Activated CD8-positive, alpha-beta memory T cell treated with anti-CD3 and anti-CD28 coated beads for 24 hours (primary cell): ENCODE data around the gene PLEKHA4.
"Not testable (repeated sequence)": the region's sequence is repeated elsewhere in the genome, so short reads cannot be mapped to it uniquely, and the experiment has no call there.

Source experiments
- DNase-seq: peaks from one replicate; pipeline ENCODE4 v3.0.0-alpha.2; 2020

The PLEKHA4 gene

GRCh38 chr19:48883726-48884125 lies 15.3 kb upstream of the PLEKHA4 start:
- DNase-seq = no peak

GRCh38 chr19:48881741-48882657 lies 13.6 kb upstream of the PLEKHA4 start:
- no peak for DNase-seq

GRCh38 chr19:48879696-48880095 lies 11.3 kb upstream of the PLEKHA4 start:
- not testable (repeated sequence) for DNase-seq

GRCh38 chr19:48879025-48879637 lies 10.7 kb upstream of the PLEKHA4 start:
- no peak for DNase-seq

- DNase-seq = no peak
Observed at GRCh38 chr19:48878196-48879024, 10.0 kb upstream of the PLEKHA4 start.

GRCh38 chr19:48877855-48878195 lies 9.4 kb upstream of the PLEKHA4 start:
- DNase-seq = no peak

- peak; percentile 71 for DNase-seq
Observed at GRCh38 chr19:48876043-48876981, 7.9 kb upstream of the PLEKHA4 start.

- no peak for DNase-seq
Observed at GRCh38 chr19:48874303-48875135, 6.1 kb upstream of the PLEKHA4 start.

- no peak for DNase-seq
Observed at GRCh38 chr19:48873476-48874302, 5.3 kb upstream of the PLEKHA4 start.

- peak; percentile 85 for DNase-seq
Observed at GRCh38 chr19:48872884-48873475, 4.6 kb upstream of the PLEKHA4 start.

- peak; percentile 100 for DNase-seq
Observed at GRCh38 chr19:48872182-48872883, 3.9 kb upstream of the PLEKHA4 start, which contains the start of gene PPP1R15A. Gene PPP1R15A (plus strand): TSS chr19:48872421. CDS start chr19:48873234, 813 bp downstream.

GRCh38 chr19:48871471-48872181 lies 3.2 kb upstream of the PLEKHA4 start:
- DNase-seq = not testable (repeated sequence)

- DNase-seq = no peak
Observed at GRCh38 chr19:48870048-48870447, 1.6 kb upstream of the PLEKHA4 start.

GRCh38 chr19:48867746-48868113 lies 687 bp downstream of the PLEKHA4 start:
- no peak for DNase-seq

- DNase-seq = no peak
Observed at GRCh38 chr19:48867123-48867745, 1.2 kb downstream of the PLEKHA4 start.

GRCh38 chr19:48866692-48867091 lies 1.7 kb downstream of the PLEKHA4 start:
- no peak for DNase-seq

GRCh38 chr19:48862827-48863226 lies 5.6 kb downstream of the PLEKHA4 start:
- no peak for DNase-seq

- no peak for DNase-seq
Observed at GRCh38 chr19:48861313-48861712, 7.1 kb downstream of the PLEKHA4 start.
